ENCODE data around the gene UBAP2. TPM values are rescaled to one million over a fixed set of nuclear protein-coding genes. Genes with fewer than 3 reads are reported as not detected.

Gene UBAP2
- total and polyA plus RNA-seq, 8 donors: 28.2 to 40.3 (median 36.3) TPM

DNA sequence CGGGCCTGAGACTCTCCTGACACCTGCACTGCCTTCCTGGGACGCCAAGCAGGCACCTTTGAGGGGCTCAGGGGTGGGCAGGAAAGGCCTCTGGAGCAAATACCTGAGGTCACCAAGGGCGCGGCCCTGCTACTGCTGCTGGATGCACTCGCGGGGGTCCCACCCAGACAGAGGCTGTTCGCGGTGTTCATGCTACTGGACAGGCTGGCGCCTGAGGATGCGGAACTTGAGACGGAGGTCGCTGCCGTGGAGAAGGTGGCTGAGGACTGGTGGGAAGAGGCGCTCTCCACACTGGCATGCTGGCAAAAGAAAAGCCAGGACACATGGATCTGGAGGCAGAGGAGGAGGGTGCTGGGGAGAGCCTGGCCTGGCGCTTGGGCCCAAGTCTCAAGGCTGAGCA lies 121.0 kb downstream of the UBAP2 start:
- no peak for TF ChIP-seq CTCF (IDR thresholded peaks at IDR 0.05)
- DNase-seq: no peak
- H3K27ac ChIP-seq: no peak overlapping the region
- no peaks in the 10 kb centered on the region for H3K4me1 ChIP-seq
- no peak for ATAC-seq
- no peaks in the 10 kb centered on the region for H3K9me3 ChIP-seq
- H3K27me3 ChIP-seq: no peaks in the 10 kb centered on the region
- peaks cover 0 to 87% of the 10 kb centered on the region in 2 donors for H3K36me3 ChIP-seq
- intact Hi-C loops (cut with DNase I): loop anchor here in 1 of 2 donors (10.0 kb wide), 1 partner anchor 147 kb away; no protein-coding TSS in a partner anchor
- H3K4me3 ChIP-seq: no peak overlapping the region

DNA sequence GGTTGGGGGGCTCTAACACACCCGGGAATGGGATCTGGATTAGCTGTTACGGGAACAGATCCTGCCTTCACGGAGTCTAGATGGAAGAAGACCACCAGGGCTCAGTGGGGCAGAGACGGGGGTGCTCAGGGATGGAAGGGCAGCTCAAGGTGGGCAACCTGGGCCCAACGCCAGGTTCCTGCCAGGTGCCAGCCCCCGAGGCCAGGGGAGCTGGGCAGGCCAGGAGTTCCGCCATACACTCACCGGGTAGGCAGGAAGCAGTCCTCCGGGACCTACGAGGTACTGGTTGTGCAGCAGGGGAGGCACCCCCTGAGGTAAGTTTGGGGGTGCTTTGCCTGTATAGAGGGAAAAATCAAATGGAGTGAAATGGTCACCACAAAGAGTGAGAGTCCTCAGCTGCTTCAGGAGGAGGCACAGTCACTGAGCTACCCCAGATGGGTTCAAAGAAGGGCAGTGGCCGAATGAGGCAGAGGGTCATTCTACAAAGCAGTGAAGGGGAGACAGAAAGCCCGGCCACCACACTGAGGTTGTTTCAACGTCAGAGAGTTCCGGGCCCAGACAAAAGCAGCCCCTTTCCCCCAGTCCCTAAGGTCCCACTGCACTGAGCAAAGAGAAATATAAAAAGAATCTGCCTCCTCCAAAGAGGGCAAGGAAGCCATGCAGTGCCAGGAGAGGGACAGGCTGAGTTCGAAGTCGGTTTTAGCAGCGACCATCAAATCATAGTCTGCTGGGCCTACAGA lies 121.8 kb downstream of the UBAP2 start:
- Histone ChIP-seq H3K9me3 (no peaks in the 10 kb centered on the region), H3K27ac (no peak overlapping the region), H3K36me3 (peaks cover 0 to 87% of the 10 kb centered on the region in 2 donors), H3K4me3 (no peak overlapping the region), H3K27me3 (no peaks in the 10 kb centered on the region), H3K4me1 (no peaks in the 10 kb centered on the region)
- DNase-seq: no peak
- intact Hi-C loops (cut with DNase I): loop anchor here in 1 of 2 donors (10.0 kb wide), 1 partner anchor 148 kb away; no protein-coding TSS in a partner anchor
- ATAC-seq: no peak
- no peak for TF ChIP-seq CTCF (IDR thresholded peaks at IDR 0.05)

- Histone ChIP-seq H3K27me3 (no peaks in the 10 kb centered on the region), H3K9me3 (no peaks in the 10 kb centered on the region), H3K4me3 (no peak overlapping the region), H3K27ac (no peak overlapping the region), H3K36me3 (peaks cover 0 to 94% of the 10 kb centered on the region in 2 donors), H3K4me1 (no peaks in the 10 kb centered on the region)
- TF ChIP-seq CTCF (IDR thresholded peaks at IDR 0.05): peak in 1 of 2 donors; percentile 21
- intact Hi-C loops (cut with DNase I): loop anchor here in 1 of 2 donors (10.0 kb wide), 1 partner anchor 150 kb away; no protein-coding TSS in a partner anchor
- peak in 1 of 4 donors; percentile 48 for DNase-seq
- ATAC-seq: peak; percentile 48
Measured at GRCh38 chr9:33924978-33925797, 123.5 kb downstream of the UBAP2 start.

GRCh38 chr9:33923998-33924701 lies 124.5 kb downstream of the UBAP2 start:
- no peak for TF ChIP-seq CTCF (IDR thresholded peaks at IDR 0.05)
- Histone ChIP-seq H3K27me3 (no peaks in the 10 kb centered on the region), H3K27ac (no peak overlapping the region), H3K36me3 (peaks cover 0 to 100% of the 10 kb centered on the region in 2 donors), H3K4me1 (no peaks in the 10 kb centered on the region), H3K4me3 (no peak overlapping the region), H3K9me3 (no peaks in the 10 kb centered on the region)
- DNase-seq: no peak
- ATAC-seq: no peak
- intact Hi-C loops (cut with DNase I): loop anchor here in 1 of 2 donors (10.0 kb wide), 1 partner anchor 151 kb away; no protein-coding TSS in a partner anchor
